ENCODE measurements around the gene FAM90A26.
"Not testable (repeated sequence)": the region's sequence is repeated elsewhere in the genome, so short reads cannot be mapped to it uniquely, and the experiment has no call there.

FAM90A26 gene

GRCh38 chr4:9169791-9170459 is at the start of gene FAM90A26:
Gene FAM90A26, plus strand, starts transcription at chr4:9170409. Its CDS starts 2,764 bp downstream, at chr4:9173173.
- not testable (repeated sequence) for DNase-seq (ENCODE audit: low spot score)

DNA sequence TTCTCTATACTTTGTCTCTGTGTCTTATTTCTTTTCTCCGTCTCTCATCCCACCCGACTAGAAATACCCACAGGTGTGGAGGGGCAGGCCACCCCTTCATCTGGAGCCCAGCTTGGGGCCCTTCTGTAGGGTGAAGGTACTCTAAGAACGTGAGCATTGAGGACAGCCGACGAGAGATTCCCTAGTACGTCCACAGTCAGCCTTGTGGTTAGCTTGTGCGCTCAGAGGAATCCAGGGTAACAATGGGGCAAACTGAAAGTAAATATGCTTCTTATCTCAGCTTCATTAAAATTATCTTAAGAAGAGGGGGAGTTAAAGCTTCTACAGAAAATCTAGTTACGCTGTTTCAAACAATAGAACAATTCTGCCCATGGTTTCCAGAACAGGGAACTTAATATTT is 47.5 kb upstream of the FAM90A26 start:
- not testable (repeated sequence) for DNase-seq (ENCODE audit: low spot score)

DNA sequence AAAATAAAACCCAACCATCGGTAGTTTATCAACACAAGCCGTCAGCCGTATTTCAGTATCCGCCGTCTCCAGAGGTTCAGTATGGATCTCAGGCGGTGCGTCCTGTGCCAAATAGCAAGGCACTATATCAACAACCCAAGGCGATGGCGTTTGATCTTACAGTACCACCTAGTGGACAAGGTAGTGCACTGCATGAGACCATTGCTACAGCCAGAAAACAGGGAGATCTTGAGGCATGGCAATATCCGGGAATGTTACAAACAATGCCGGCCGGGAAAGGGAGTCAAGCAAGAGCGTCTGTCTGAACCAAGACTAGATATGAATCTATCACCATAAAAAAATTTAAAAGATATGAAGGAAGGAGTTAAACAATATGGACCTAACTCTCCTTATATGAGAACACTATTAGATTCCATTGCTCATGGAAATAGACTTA is 46.6 kb upstream of the FAM90A26 start:
- peak; percentile 43 for DNase-seq (ENCODE audit: low spot score)

GRCh38 chr4:9125601-9126161 is 44.5 kb upstream of the FAM90A26 start:
- peak; percentile 19 for DNase-seq (ENCODE audit: low spot score)

- not testable (repeated sequence) for DNase-seq (ENCODE audit: low spot score)
These were observed 38.8 kb upstream of the FAM90A26 start for GRCh38 chr4:9131420-9131819.

DNA sequence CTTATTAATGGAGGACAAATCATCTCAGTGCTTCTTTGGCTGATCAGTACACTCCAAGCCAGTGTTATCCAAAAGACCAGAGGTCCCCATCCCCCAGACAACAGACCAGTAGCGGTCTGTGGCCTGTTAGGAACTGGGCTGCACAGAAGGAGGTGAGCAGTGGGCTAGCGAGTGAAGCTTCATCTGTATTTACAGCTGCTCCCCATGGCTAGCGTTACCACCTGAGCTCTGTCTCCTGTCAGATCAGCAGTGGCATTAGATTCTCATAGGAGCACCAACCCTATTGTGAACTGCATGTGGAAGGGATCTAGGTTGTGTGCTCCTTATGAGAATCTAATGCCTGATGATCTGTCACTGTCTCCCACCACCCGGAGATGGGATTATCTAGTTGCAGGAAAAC is 37.4 kb upstream of the FAM90A26 start:
- not testable (repeated sequence) for DNase-seq (ENCODE audit: low spot score)

GRCh38 chr4:9134011-9134410 is 36.2 kb upstream of the FAM90A26 start:
- not testable (repeated sequence) for DNase-seq (ENCODE audit: low spot score)

DNA sequence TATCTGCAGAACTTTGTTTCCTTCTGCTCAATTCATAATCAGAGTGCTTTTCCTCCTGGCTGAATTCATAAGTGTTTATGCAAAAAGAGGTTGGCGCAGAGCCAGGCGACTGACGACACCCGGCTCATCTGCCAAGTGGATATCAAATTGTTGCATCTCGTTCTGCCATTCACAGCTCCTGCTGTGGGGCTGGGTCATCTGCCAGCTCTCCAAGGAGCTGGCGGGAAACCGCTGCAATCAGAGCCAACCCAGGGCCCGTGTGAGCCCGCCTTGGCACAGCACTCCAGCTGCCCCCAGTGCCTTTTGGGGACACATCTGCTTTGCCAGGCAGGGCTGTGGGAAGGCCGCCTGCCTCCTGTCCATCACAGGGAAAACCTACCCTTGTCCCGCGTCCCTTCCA is 35.7 kb upstream of the FAM90A26 start:
- DNase-seq (ENCODE audit: low spot score): peak; percentile 33

GRCh38 chr4:9141050-9141449 is 29.2 kb upstream of the FAM90A26 start:
- DNase-seq (ENCODE audit: low spot score): not testable (repeated sequence)

DNA sequence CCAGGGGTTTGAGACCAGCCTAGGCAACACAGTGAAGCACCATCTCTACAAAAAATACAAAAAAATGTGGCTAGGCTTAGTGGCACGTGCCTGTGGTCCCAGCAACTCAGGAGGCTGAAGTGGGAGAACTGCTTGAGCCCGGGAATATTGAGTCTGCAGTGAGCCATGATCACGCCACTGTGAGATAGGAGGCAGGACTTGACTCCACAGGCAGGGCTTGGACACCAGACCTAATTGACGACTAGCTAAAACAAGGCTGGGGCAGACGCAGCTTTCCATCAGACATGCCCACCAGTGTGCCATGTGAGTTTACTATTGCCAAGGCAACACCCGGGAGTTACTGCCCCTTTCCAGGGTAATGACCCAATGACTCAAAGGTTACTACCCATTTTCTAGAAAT is 27.4 kb upstream of the FAM90A26 start:
- not testable (repeated sequence) for DNase-seq (ENCODE audit: low spot score)

DNA sequence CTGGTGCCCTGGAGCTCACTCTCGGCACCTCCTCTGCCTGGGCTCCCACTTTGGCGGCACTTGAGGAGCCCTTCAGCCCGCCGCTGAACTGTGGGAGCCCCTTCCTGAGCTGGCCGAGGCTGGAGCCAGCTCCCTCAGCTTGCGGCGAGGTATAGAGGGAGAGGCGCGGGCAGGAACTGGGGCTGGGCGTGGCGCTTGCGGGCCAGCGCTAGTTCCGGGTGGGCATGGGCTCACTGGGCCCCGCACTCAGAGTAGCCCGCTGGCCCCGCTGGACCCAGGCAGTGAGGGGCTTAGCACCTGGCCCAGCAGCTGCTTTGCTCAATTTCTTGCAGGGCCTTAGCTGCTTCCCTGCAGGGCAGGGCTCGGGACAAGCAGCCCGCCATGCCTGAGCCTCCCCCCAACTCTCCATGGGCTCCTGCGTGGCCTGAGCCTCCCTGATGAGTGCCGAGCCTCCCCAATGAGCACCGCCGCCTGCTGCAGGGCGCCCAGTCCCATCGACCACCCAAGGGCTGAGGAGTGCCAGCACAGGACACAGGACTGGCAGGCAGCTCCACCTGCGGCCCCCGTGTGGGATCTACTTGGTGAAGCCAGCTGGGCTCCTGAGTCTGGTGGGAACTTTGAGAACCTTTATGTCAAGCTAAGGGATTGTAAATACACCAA is 26.7 kb upstream of the FAM90A26 start:
- no peak for DNase-seq (ENCODE audit: low spot score)

- DNase-seq (ENCODE audit: low spot score): no peak
These were observed 23.2 kb upstream of the FAM90A26 start for GRCh38 chr4:9146967-9147366.

DNA sequence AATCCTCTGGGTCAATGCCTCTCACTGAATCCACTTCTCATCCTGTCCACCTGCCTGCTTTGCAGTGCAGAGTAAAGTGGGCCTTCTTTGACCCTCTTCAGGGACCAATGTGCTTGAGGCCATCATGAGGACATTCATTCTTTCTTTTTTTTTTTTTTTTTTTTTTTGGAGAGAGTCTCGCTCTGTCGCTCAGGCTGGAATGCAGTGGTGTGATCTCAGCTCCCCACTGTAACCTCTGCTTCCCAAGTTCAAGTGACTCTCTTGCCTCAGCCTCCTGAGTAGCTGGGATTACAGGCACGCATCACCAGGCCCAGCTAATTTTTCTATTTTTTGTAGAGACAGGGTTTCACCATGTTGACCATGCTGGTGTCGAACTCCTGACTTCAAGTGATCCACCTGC is 22.8 kb upstream of the FAM90A26 start:
- DNase-seq (ENCODE audit: low spot score): not testable (repeated sequence)

DNA sequence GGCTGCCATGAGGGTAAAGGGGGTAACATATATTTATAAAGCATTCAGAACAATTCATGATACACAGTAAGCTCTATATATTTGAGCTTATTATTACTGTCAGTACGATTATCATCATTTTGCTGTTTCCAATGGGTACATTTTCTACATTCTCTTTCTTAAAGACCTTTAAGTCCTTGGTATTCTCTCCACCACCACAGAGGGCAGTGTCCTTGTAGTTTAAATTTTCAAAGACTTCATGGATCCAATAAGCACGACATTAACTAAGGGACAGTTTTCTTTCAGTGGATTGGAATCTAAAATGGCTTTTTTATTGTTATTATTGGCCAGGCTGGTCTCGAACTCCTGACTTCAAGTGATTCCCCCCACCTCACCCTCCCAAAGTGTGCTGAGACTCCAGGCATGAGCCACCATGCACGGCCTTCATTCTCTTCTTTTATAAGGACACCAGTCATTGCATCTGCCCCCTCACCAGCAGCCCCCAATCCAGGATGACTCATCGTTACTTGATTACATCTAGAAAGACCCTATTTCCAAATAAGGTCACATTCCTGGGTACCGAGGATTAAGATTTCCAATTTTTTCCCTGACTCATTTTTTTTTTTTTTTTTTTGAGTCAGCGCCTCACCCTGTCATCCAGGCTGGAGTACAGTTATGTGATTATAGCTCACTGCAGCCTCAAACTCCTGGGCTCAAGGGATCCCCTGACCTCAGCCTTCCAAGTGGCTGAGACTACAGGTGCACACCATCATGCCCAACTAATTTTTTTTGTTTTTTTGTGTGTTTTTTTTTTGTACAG is 21.4 kb upstream of the FAM90A26 start:
- DNase-seq (ENCODE audit: low spot score): not testable (repeated sequence)

GRCh38 chr4:9151809-9152179 is 18.4 kb upstream of the FAM90A26 start:
- not testable (repeated sequence) for DNase-seq (ENCODE audit: low spot score)

DNA sequence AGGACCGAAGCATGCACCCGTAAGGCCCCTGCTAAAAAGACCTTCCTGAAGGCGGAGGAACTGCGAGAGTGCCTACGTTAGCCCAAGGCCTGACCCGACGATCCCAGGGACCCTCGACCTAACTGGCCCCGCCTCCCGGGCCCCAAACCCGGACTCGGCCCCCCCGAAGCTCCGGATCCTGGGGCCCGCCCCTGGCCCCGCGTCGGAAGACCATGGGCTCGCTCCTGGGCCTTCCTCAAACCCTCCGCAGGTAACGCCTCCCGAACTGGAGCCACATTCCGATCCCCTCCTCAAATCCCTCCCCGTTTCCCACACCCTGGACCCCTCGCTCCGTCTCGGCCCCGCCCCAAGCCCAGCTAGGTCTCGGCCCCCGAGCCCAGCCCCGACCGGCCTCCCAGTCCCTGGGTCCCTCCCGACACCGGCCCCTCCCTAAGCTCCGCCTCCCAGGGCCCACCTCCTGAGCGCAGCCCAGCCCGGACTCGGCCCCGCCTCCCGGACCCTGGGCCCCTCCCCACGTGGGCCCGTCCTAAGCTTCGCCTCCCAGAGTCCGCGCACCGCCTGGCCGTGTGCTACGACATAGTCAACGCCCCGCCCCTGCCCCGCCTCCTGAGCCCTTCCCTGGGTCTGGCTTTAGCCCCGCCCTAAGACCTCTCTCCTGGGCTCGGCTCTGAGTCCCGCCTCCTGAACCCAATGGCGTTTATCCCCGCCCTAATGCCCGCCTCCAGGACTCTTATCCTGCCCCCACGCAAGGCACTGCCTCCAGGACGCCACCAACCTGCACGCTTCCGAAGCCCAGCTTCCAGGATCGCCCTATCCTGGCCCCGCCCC is 17.8 kb upstream of the FAM90A26 start:
- DNase-seq (ENCODE audit: low spot score): peak; percentile 70

GRCh38 chr4:9153008-9153570 is 17.1 kb upstream of the FAM90A26 start:
- DNase-seq (ENCODE audit: low spot score): peak; percentile 82

GRCh38 chr4:9153571-9154157 is 16.5 kb upstream of the FAM90A26 start:
- DNase-seq (ENCODE audit: low spot score): not testable (repeated sequence)

GRCh38 chr4:9155101-9155886 is 14.9 kb upstream of the FAM90A26 start:
- DNase-seq (ENCODE audit: low spot score): not testable (repeated sequence)

GRCh38 chr4:9158392-9158791 is 11.8 kb upstream of the FAM90A26 start:
- not testable (repeated sequence) for DNase-seq (ENCODE audit: low spot score)

Measured in D341Med (cell line).